Camera-type eye (tissue), 1 donor: Measurements from ENCODE around the gene SEPTIN12. TPM values are rescaled to one million over a fixed set of nuclear protein-coding genes. Genes with fewer than 3 reads are reported as not detected.

ENCODE experiments used
- total RNA-seq: library from RNA; depleted of rRNA; stranded (reverse); fragments of >200 nt; gene quantifications from one replicate; pipeline ENCODE4 v1.2.3, GENCODE V29; 2014

The SEPTIN12 gene, protein sequence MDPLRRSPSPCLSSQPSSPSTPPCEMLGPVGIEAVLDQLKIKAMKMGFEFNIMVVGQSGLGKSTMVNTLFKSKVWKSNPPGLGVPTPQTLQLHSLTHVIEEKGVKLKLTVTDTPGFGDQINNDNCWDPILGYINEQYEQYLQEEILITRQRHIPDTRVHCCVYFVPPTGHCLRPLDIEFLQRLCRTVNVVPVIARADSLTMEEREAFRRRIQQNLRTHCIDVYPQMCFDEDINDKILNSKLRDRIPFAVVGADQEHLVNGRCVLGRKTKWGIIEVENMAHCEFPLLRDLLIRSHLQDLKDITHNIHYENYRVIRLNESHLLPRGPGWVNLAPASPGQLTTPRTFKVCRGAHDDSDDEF
- total RNA-seq = not detected

GRCh38 chr16:4787627-4788482 is at the start of gene SEPTIN12:
Gene SEPTIN12 (minus strand): TSS chr16:4788345. CDS start chr16:4787645, 700 bp downstream.

GRCh38 chr16:4801962-4802658 is 14.0 kb upstream of the SEPTIN12 start, which contains the start of gene ROGDI:
Gene ROGDI (minus strand): TSS chr16:4802633. CDS start chr16:4802571, 62 bp downstream.

GRCh38 chr16:4795181-4795827 is 7.2 kb upstream of the SEPTIN12 start, which contains the start of gene SMIM22:
Gene SMIM22 (plus strand): TSS chr16:4795369. CDS start chr16:4795735, 366 bp downstream.

GRCh38 chr16:4766875-4767628 is 21.1 kb downstream of the SEPTIN12 start, which contains the start of gene ZNF500:
Gene ZNF500 (minus strand): TSS chr16:4767162. CDS start chr16:4765978, 1,184 bp downstream.

DNA sequence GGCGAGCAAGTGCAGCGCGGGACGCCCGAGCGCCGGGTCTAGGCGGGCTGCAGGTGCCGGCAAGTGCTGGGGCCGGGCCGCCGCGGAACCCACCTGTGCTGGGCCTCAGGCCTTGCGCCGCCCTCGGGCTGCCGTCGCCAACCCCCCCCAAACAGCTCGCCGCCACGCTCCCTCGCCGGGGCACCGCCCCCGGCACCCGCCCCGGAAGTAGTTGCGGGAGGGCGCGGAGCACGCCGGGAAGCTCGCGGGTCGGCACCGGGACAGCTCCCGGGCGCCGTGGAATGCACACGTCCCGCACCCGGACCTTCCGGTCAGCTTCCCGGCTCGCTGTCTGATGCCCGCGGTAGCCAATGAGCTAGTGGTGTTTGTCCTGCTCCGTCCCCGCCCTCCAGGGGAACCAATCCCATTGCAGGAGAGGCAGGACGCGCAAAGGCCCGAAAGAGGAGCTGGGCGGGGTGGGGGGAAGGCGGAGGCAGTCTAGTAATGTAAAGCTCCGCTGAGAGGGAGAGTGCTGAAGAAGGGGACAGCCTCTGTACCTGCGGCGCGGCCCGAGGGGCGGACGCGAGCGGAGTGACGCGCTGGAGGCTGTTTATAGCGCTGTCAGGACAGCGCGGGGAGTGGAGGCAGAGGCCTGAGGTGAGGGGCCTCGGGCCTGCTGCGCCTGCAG is 53.9 kb downstream of the SEPTIN12 start, which contains the start of the genes ANKS3 and DNAAF8:
ANKS3 (minus strand) TSS at position 209 of the 667 bp plus-strand sequence. CDS start 4,122 bp downstream, outside the sequence.
DNAAF8 (plus strand) TSS at position 475 of the 667 bp plus-strand sequence. CDS start 1,978 bp downstream, outside the sequence.

Other genes with a start within 250 kb of the SEPTIN12 start
- 22.1 TPM for gene CDIP1, start 249.6 kb downstream of the SEPTIN12 start, total RNA-seq
- gene C16orf96, start 232.0 kb downstream of the SEPTIN12 start, total RNA-seq = 0.38 TPM
- gene UBALD1, start 173.5 kb downstream of the SEPTIN12 start, total RNA-seq = 6.1 TPM
- 62.8 TPM for gene MGRN1, start 163.5 kb downstream of the SEPTIN12 start, total RNA-seq
- gene NUDT16L1, start 94.8 kb downstream of the SEPTIN12 start, total RNA-seq = 39.9 TPM
- gene ANKS3, start 54.1 kb downstream of the SEPTIN12 start, total RNA-seq = 40.5 TPM
- gene DNAAF8, start 53.8 kb downstream of the SEPTIN12 start, total RNA-seq = 0.71 TPM
- gene ZNF500, start 21.2 kb downstream of the SEPTIN12 start, total RNA-seq = 26.8 TPM
- not detected for gene SMIM22, start 7.0 kb upstream of the SEPTIN12 start, total RNA-seq
- 52.9 TPM for gene ROGDI, start 14.3 kb upstream of the SEPTIN12 start, total RNA-seq
- gene GLYR1, start 58.9 kb upstream of the SEPTIN12 start, total RNA-seq = 90.4 TPM
- 35.6 TPM for gene UBN1, start 59.1 kb upstream of the SEPTIN12 start, total RNA-seq
- gene PPL, start 148.8 kb upstream of the SEPTIN12 start, total RNA-seq = 37.7 TPM
- 2.8 TPM for gene SEC14L5, start 170.0 kb upstream of the SEPTIN12 start, total RNA-seq
- 17.6 TPM for gene NAGPA, start 245.6 kb upstream of the SEPTIN12 start, total RNA-seq